ENCODE results near the gene RASAL2.

RASAL2 gene

DNA sequence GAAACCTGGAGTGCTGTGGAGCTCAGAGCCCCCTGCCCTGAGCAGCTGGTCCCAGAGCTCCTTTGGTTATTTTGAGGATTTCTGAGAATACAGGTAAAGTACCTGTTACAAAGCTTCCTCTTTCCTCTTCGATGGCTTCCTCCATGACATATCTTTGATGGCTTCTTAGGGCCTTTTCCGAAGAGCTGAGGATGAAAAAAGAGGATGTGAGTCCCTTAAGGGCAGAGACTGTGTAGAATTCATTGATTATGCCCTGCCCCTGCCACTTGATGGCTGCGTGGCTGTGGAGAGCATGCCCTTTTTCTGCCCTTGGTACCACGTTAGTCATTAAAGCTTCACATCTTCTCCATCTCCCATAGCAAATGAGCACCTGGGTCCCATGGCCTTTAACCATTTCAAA is 433.2 kb downstream of the RASAL2 start:
- DNase-seq (ENCODE audit: insufficient read length, low spot score) (no peak), FAIRE-seq (no peak)

DNA sequence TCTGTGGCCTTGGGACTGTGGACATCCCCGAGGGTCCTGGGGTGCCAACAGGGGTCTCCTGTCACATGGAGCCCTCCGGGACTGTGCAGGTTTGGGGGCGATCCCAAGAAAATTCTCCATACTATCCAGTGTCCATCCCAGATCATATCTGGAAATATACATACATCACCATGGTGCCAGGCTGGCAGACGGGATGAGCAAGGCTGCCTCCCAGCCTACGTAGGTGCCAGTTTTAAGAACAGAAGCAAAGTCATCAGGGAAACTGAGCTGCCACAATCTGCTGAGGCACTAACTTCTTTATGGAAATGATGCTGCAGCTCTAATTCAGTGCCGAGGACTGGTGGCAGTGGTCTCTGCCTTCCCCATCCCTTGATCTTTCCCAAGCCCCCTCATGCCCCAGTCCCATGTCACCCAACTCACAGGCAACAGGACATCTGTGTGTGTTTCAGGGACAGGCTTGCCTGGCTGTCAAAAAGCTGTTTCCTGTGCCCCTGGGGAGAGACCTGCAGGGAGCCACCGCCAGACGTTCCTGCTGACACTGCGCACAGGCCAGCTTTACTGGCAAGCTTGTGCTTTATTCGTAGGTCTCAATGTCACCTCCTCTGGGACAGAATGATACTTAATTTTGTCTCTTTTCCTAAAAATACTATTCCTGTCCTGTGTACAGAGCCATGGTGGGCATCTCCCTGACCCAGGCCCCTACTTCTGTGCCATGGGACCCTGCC is 434.5 kb downstream of the RASAL2 start:
- FAIRE-seq (peak; percentile 9), DNase-seq (ENCODE audit: insufficient read length, low spot score) (no peak)

DNA sequence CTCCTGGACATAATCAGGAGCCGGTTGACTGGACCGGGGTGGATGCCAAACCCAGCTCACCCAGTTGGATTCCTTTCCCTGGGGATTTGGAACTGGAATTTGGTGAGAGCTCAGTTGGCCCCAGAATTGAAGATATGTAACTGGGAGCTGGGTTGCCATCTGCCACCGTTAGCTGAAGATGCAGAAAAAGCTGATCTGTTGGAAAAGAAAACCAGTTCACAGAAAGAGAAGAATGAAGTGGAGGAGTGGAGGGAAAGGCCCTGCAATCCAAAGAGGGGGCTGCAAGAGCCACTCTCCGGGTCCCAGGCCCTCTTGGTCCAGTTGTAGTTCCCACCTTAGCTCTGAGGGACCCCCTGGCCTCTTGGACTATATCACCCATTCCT is 435.0 kb downstream of the RASAL2 start:
- FAIRE-seq (no peak), DNase-seq (ENCODE audit: insufficient read length, low spot score) (no peak)

DNA sequence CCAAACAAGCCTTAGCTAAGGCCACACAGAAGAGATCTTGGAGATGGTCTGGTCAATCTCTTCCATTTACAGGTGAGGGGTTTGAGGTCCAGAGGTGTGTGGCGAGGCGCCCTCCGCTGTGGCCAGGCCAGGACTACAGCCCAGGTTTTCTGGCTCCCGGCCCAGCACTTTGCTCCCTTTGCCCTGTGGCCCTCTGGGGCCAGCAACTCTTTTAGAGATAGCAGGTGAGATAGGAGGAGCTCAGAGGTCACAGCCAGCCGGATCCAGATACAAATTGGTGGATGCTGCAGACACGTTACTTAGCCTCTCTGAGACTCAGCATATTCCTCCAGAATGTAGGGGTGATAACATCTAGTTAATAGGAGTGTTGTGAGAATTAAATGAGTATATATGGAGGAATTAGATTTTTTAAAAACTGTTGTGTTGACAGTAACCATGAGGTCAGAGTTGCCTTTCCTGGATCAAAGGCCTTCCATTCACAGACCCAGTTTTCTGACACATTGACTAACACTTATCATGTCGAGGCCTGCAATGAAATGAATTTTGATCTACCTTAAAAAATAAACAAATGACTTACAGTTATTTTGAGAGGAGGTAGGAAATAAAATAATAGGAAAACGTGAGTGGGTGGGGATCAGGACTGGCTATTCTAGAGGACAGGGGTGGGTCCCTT is 435.6 kb downstream of the RASAL2 start:
- FAIRE-seq (no peak), DNase-seq (ENCODE audit: insufficient read length, low spot score) (no peak)

DNA sequence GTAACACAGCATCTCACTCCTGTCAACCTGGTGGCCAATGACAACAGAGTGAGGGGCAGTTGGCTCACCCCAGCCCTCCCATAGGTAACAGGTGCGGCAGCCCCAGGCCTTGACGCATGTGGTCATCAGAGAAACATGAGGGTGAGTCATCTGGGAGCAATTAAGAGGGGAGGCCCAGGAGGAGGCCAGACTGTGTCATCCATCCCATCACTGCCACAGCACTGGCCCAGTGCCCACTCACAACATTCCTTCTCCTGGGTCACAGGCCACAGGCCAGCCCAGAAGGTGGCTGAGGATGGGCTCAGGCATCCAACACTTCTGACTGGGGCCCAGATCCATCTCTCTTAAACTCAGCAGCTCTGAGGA is 436.1 kb downstream of the RASAL2 start:
- DNase-seq (ENCODE audit: insufficient read length, low spot score): peak; percentile 95
- peak; percentile 89 for FAIRE-seq

DNA sequence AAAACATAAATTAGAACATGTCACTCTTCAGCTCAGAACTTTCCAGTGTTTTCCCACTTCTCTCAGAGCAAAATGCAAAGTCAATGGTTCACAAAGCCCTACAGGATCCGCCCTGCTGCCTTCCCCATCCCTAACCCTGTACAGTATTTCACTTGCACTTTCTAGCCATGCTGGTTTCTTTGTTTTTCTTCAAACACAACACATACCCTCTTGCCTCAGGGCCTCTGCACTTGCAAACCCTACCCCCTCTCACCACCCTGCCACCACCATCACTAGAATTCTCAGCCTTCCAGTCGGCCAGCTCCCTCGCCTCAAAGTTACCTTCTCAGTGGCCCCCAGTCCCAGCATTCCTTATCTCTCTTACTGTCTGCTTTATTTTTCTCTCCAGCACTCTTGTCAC is 436.6 kb downstream of the RASAL2 start:
- DNase-seq (ENCODE audit: insufficient read length, low spot score): no peak

DNA sequence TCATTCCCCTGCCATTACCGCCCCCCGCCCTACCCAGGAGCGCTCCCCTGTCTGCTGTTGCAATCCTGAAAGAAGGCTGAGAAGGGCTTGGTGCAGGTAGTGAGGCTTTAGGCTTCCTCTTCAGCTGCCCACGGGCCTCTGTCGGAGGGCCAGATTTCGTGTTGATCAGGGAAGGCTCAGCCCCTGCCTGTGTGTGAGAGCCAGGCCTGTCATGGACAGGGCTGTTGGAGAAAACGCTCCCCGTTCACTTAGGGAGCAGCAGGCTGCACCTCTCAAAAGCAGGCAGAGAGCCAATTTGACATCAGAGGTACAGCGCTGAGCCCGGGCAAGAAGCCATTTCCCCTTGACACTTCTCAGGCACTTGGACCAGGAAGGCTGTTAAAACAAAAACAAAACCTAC is 438.0 kb downstream of the RASAL2 start:
- FAIRE-seq: no peak
- no peak for DNase-seq (ENCODE audit: insufficient read length, low spot score)

More for the DNA sequence above, 436.6 kb downstream of the RASAL2 start:
- no peak for FAIRE-seq

DNA sequence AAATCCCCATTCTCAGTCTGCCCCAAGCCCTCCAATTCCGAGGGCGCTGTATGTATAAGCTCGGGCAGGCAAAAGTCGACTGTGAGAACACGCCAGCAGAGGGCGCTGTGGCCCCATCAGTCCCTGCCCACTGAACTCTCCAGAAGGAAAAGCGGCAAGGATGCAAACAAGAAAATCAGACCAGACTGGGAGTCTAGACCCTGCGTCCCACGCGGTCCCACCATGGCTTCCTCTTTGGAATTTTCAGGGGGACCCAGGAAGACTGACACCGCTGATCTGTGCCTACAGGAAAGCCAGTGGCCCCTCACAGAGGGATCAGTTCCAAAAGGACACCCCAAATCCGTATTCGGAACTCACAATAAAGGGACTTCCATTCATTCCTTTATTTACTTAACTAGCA is 438.5 kb downstream of the RASAL2 start:
- peak; percentile 88 for DNase-seq (ENCODE audit: insufficient read length, low spot score)
- FAIRE-seq: peak; percentile 89

DNA sequence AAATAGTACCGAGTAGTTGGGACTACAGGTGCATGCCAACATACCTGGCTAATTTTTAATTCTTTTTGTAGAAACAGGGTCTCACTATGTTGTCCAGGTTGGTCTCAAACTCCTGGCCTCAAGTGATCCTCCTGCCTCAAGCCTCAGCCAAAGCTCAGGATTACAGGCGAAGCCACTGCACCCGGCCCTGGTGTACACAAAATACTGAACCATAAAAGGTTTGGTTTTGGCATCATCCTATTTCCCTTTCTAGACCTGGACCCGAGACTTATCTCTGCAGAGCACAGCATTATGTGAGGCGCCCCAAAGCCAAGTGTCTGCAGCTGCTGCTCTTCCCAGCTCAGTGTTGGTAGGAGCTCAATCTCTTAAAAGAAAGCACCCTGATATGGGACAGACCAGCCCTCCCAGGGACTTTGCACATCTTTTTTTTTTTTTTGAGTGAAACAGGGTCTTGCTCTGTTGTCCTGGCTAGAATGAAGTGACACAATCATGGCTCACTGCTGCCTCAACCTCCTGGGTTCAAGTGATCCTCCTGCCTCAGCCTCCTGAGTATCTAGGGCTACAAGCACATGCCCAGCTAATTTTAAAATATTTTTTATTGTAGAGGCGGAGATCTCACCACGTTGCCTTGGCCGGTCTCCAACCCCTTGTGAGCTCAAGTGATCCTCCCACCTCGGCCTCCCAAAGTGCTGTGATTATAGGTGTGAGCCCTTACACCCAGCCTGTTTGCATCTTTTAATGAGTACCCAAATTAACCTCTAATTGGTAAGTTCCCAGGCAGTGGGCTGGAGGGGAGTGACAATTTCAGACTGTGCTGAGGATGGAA is 439.4 kb downstream of the RASAL2 start:
- no peak for FAIRE-seq
- DNase-seq (ENCODE audit: insufficient read length, low spot score): no peak

Measured in HTR-8/SVneo (cell line).